Measurements from ENCODE around the gene RAE1.

Gene RAE1

DNA sequence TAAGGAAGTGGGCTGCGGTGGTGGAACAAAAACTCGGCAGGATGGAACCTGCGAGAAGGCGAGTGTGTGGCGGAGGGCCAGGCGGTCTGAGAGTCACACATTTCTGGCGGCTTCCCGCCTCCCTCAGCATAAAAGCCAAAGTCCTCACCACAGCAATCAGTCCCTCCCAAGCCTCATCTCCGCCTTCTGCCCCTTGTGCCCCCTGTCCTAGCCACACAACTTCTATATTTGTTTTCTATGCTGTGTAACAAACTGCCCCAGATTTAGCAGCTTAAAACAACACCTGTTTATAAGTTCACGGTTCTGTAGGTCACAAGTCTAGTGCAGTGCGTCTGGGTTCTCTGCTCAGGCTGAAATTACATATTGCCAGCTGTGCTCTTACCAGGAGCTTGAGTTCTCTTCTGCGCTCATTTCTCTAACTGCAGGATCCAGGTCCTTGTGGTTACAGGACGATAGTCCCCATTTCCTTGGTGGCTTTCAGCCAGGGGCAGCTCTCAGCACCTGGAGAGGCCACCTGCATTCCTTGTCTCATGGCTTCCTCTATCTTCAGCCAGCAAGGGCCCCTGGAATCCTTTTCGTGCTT, 33.2 kb upstream of the RAE1 start:
- Histone ChIP-seq H3K23ac (ENCODE audit: low read length) (no peak overlapping the region), H3K79me1 (ENCODE audit: low read length) (no peaks in the 10 kb centered on the region), H3K27ac (ENCODE audit: low read depth, low read length) (no peak overlapping the region), H3K36me3 (ENCODE audit: control insufficient read depth in 1 of 2, insufficient read depth in 2 of 2, low read length in 2 of 2) (no peaks in the 10 kb centered on the region), H2AFZ (ENCODE audit: insufficient read depth, low read length, poor library complexity) (no peak overlapping the region), H3K18ac (ENCODE audit: low read length) (no peak overlapping the region), H3K4me1 (ENCODE audit: control insufficient read depth in 1 of 2, insufficient read depth in 2 of 2, low read length in 2 of 2) (peaks cover 0 to 3% of the 10 kb centered on the region in 2 experiments), H4K12ac (ENCODE audit: low read depth, low read length) (no peak overlapping the region), H3K9me3 (ENCODE audit: insufficient read depth, low read depth, low read length) (no peaks in the 10 kb centered on the region), H2BK12ac (ENCODE audit: low read length) (no peak overlapping the region), H2AK5ac (ENCODE audit: low read length) (no peak overlapping the region), H3K4me3 (ENCODE audit: low read depth, low read length) (no peak overlapping the region), H3K4ac (ENCODE audit: low read depth, low read length) (no peak overlapping the region), H3K14ac (ENCODE audit: low read length) (no peak overlapping the region), H4K91ac (ENCODE audit: low read depth, low read length) (no peak overlapping the region), H3K79me2 (ENCODE audit: control insufficient read depth, insufficient read depth, low read length, poor library complexity) (no peaks in the 10 kb centered on the region), H4K8ac (ENCODE audit: low read depth, low read length) (no peak overlapping the region), H3K27me3 (ENCODE audit: insufficient read depth, low read length) (no peaks in the 10 kb centered on the region), H3K4me2 (ENCODE audit: low read length) (no peak overlapping the region), H2BK5ac (ENCODE audit: low read depth, low read length, poor library complexity) (no peak overlapping the region), H2BK120ac (ENCODE audit: insufficient read depth, low read length, poor library complexity) (no peak overlapping the region), H3K9ac (ENCODE audit: low read length) (no peak overlapping the region)
- WGBS (ENCODE audit: extremely low coverage, insufficient coverage, insufficient read length), result no CpG with 5 or more reads among the region's 14 CpGs
- no peak for DNase-seq

- H3K14ac ChIP-seq (ENCODE audit: low read length), result no peak overlapping the region
- no peaks in the 10 kb centered on the region for H3K27me3 ChIP-seq (ENCODE audit: insufficient read depth, low read length)
- H3K36me3 ChIP-seq (ENCODE audit: control insufficient read depth in 1 of 2, insufficient read depth in 2 of 2, low read length in 2 of 2), result no peaks in the 10 kb centered on the region
- H4K8ac ChIP-seq (ENCODE audit: low read depth, low read length), result no peak overlapping the region
- no CpG with 5 or more reads among the region's 4 CpGs for WGBS (ENCODE audit: extremely low coverage, insufficient coverage, insufficient read length)
- no peaks in the 10 kb centered on the region for H3K79me1 ChIP-seq (ENCODE audit: low read length)
- H2BK120ac ChIP-seq (ENCODE audit: insufficient read depth, low read length, poor library complexity), result no peak overlapping the region
- H3K9me3 ChIP-seq (ENCODE audit: insufficient read depth, low read depth, low read length), result no peaks in the 10 kb centered on the region
- H3K18ac ChIP-seq (ENCODE audit: low read length), result no peak overlapping the region
- no peak for DNase-seq
- no peak overlapping the region for H4K12ac ChIP-seq (ENCODE audit: low read depth, low read length)
- no peak overlapping the region for H3K9ac ChIP-seq (ENCODE audit: low read length)
- peaks cover 0 to 3% of the 10 kb centered on the region in 2 experiments for H3K4me1 ChIP-seq (ENCODE audit: control insufficient read depth in 1 of 2, insufficient read depth in 2 of 2, low read length in 2 of 2)
- no peak overlapping the region for H2BK5ac ChIP-seq (ENCODE audit: low read depth, low read length, poor library complexity)
- no peak overlapping the region for H2BK12ac ChIP-seq (ENCODE audit: low read length)
- H3K4me3 ChIP-seq (ENCODE audit: low read depth, low read length), result no peak overlapping the region
- no peaks in the 10 kb centered on the region for H3K79me2 ChIP-seq (ENCODE audit: control insufficient read depth, insufficient read depth, low read length, poor library complexity)
- no peak overlapping the region for H3K4me2 ChIP-seq (ENCODE audit: low read length)
- no peak overlapping the region for H3K27ac ChIP-seq (ENCODE audit: low read depth, low read length)
- no peak overlapping the region for H3K4ac ChIP-seq (ENCODE audit: low read depth, low read length)
- no peak overlapping the region for H2AFZ ChIP-seq (ENCODE audit: insufficient read depth, low read length, poor library complexity)
- no peak overlapping the region for H2AK5ac ChIP-seq (ENCODE audit: low read length)
- no peak overlapping the region for H3K23ac ChIP-seq (ENCODE audit: low read length)
- H4K91ac ChIP-seq (ENCODE audit: low read depth, low read length), result no peak overlapping the region
Measured at GRCh38 chr20:57319584-57319983, 31.5 kb upstream of the RAE1 start.

- no peak overlapping the region for H3K4me2 ChIP-seq (ENCODE audit: low read length)
- H4K12ac ChIP-seq (ENCODE audit: low read depth, low read length), result no peak overlapping the region
- H3K18ac ChIP-seq (ENCODE audit: low read length), result no peak overlapping the region
- H2AFZ ChIP-seq (ENCODE audit: insufficient read depth, low read length, poor library complexity), result no peak overlapping the region
- no peak for DNase-seq
- H3K9me3 ChIP-seq (ENCODE audit: insufficient read depth, low read depth, low read length), result no peaks in the 10 kb centered on the region
- H3K79me2 ChIP-seq (ENCODE audit: control insufficient read depth, insufficient read depth, low read length, poor library complexity), result no peaks in the 10 kb centered on the region
- no peak overlapping the region for H3K4me3 ChIP-seq (ENCODE audit: low read depth, low read length)
- H4K91ac ChIP-seq (ENCODE audit: low read depth, low read length), result no peak overlapping the region
- no peaks in the 10 kb centered on the region for H3K36me3 ChIP-seq (ENCODE audit: control insufficient read depth in 1 of 2, insufficient read depth in 2 of 2, low read length in 2 of 2)
- H3K4me1 ChIP-seq (ENCODE audit: control insufficient read depth in 1 of 2, insufficient read depth in 2 of 2, low read length in 2 of 2), result no peaks in the 10 kb centered on the region
- no CpG with 5 or more reads among the region's 3 CpGs for WGBS (ENCODE audit: extremely low coverage, insufficient coverage, insufficient read length)
- H2BK120ac ChIP-seq (ENCODE audit: insufficient read depth, low read length, poor library complexity), result no peak overlapping the region
- no peak overlapping the region for H3K27ac ChIP-seq (ENCODE audit: low read depth, low read length)
- H3K4ac ChIP-seq (ENCODE audit: low read depth, low read length), result no peak overlapping the region
- H2BK5ac ChIP-seq (ENCODE audit: low read depth, low read length, poor library complexity), result no peak overlapping the region
- H3K14ac ChIP-seq (ENCODE audit: low read length), result no peak overlapping the region
- no peaks in the 10 kb centered on the region for H3K79me1 ChIP-seq (ENCODE audit: low read length)
- H3K9ac ChIP-seq (ENCODE audit: low read length), result no peak overlapping the region
- H2AK5ac ChIP-seq (ENCODE audit: low read length), result no peak overlapping the region
- no peak overlapping the region for H3K23ac ChIP-seq (ENCODE audit: low read length)
- no peak overlapping the region for H2BK12ac ChIP-seq (ENCODE audit: low read length)
- no peak overlapping the region for H4K8ac ChIP-seq (ENCODE audit: low read depth, low read length)
- H3K27me3 ChIP-seq (ENCODE audit: insufficient read depth, low read length), result no peaks in the 10 kb centered on the region
Measured at GRCh38 chr20:57320358-57320757, 30.7 kb upstream of the RAE1 start.

GRCh38 chr20:57321142-57321541, 29.9 kb upstream of the RAE1 start:
- no peak overlapping the region for H3K4me3 ChIP-seq (ENCODE audit: low read depth, low read length)
- no peak overlapping the region for H4K91ac ChIP-seq (ENCODE audit: low read depth, low read length)
- H3K9me3 ChIP-seq (ENCODE audit: insufficient read depth, low read depth, low read length), result no peaks in the 10 kb centered on the region
- no peak overlapping the region for H2AK5ac ChIP-seq (ENCODE audit: low read length)
- H3K27ac ChIP-seq (ENCODE audit: low read depth, low read length), result no peak overlapping the region
- no peak overlapping the region for H2BK120ac ChIP-seq (ENCODE audit: insufficient read depth, low read length, poor library complexity)
- H3K36me3 ChIP-seq (ENCODE audit: control insufficient read depth in 1 of 2, insufficient read depth in 2 of 2, low read length in 2 of 2), result no peaks in the 10 kb centered on the region
- H3K23ac ChIP-seq (ENCODE audit: low read length), result no peak overlapping the region
- no peak for DNase-seq
- H4K12ac ChIP-seq (ENCODE audit: low read depth, low read length), result no peak overlapping the region
- no peak overlapping the region for H3K9ac ChIP-seq (ENCODE audit: low read length)
- no peak overlapping the region for H3K4me2 ChIP-seq (ENCODE audit: low read length)
- no peaks in the 10 kb centered on the region for H3K4me1 ChIP-seq (ENCODE audit: control insufficient read depth in 1 of 2, insufficient read depth in 2 of 2, low read length in 2 of 2)
- no peak overlapping the region for H3K14ac ChIP-seq (ENCODE audit: low read length)
- H4K8ac ChIP-seq (ENCODE audit: low read depth, low read length), result no peak overlapping the region
- no peaks in the 10 kb centered on the region for H3K27me3 ChIP-seq (ENCODE audit: insufficient read depth, low read length)
- H2BK5ac ChIP-seq (ENCODE audit: low read depth, low read length, poor library complexity), result no peak overlapping the region
- no peak overlapping the region for H3K4ac ChIP-seq (ENCODE audit: low read depth, low read length)
- no peak overlapping the region for H3K18ac ChIP-seq (ENCODE audit: low read length)
- H2AFZ ChIP-seq (ENCODE audit: insufficient read depth, low read length, poor library complexity), result no peak overlapping the region
- H2BK12ac ChIP-seq (ENCODE audit: low read length), result no peak overlapping the region
- no peaks in the 10 kb centered on the region for H3K79me1 ChIP-seq (ENCODE audit: low read length)
- no CpG with 5 or more reads among the region's 2 CpGs for WGBS (ENCODE audit: extremely low coverage, insufficient coverage, insufficient read length)
- H3K79me2 ChIP-seq (ENCODE audit: control insufficient read depth, insufficient read depth, low read length, poor library complexity), result no peaks in the 10 kb centered on the region
